Vagina (tissue), 2 donors: ENCODE measurements around the gene UBE2E2.

Experiments
- CTCF ChIP-seq, 3 experiments: fragments of 450-650 bp in 2 of 3; fragments of 200-600 bp in 1 of 3; sonication (generic) in 1 of 3; IDR thresholded peaks; one replicate each; pipeline ENCODE4 v1.5.1; 2017 to 2019; ENCODE audit warnings: antibody characterized with exemption in 3 of 3, mild to moderate bottlenecking in 2 of 3, moderate library complexity in 2 of 3
- POLR2A ChIP-seq, 2 donors: fragments of 450-650 bp; IDR thresholded peaks; one replicate each; pipeline ENCODE4 v1.6.1; 2017; ENCODE audit warnings: antibody characterized with exemption in 2 of 2, mild to moderate bottlenecking in 2 of 2, moderate library complexity in 2 of 2
- POLR2AphosphoS5 ChIP-seq, 2 donors: sonication (generic); formaldehyde crosslinking; IDR thresholded peaks; one replicate each; pipeline ENCODE4 v1.9.0; 2017; ENCODE audit warnings: antibody characterized with exemption in 2 of 2, mild to moderate bottlenecking in 2 of 2, low read depth in 1 of 2; ENCODE audit not compliant: insufficient read depth in 1 of 2

DNA sequence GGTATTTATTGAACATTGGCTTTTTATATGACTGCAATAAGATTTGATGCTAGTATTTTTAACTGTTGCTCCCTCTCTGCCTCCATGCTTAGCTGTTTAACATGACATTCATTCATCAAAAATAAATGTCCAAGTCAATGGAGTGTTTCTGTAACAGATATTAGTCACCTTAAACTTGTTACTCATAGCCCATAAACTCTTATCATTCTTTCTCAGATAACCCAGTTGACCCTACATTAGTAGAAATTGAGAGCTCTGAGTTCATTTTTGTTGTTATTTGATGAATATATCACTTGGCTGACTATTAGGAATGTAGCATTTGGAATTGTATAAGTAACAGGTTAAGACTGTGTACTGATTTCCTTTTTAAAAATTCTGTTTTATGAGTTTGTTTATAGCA, 201.1 kb downstream of the UBE2E2 start:
- TF ChIP-seq CTCF (IDR thresholded peaks at IDR 0.05) (no peak), POLR2AphosphoS5 (IDR thresholded peaks at IDR 0.05; ENCODE audit: insufficient read depth in 1 of 2, low read depth in 1 of 2) (no peak), POLR2A (IDR thresholded peaks at IDR 0.05) (no peak)
